HEK293 (cell line): ENCODE results near the gene SAMD14.
A peak's percentile ranks its signal among the peaks of the same experiment; 100 is the strongest.

Source experiments
- CTCF ChIA-PET: fragments of 350-600 bp; formaldehyde crosslinking; extraction: SDS; loops from one replicate; lab custom pipeline; 2021; ENCODE audit warnings: antibody characterized with exemption; lab: Yijun Ruan, JAX
- POLR2A ChIA-PET: fragments of 300-600 bp; formaldehyde crosslinking; extraction: SDS; loops from one replicate; lab custom pipeline; 2020; ENCODE audit warnings: antibody characterized with exemption, inconsistent platforms; lab: Yijun Ruan, JAX
- H3K27ac ChIP-seq: fragments of 200-500 bp; sonication (Bioruptor generic); 2 replicates; pipeline ENCODE4 v1.5.1; 2014; ENCODE audit warnings: low read depth, low read length, control low read depth, inconsistent platforms; ENCODE audit errors: extremely low read depth
- H3K36me3 ChIP-seq, 2 experiments: fragments of 200-500 bp in 1 of 2; sonication (Bioruptor generic) in 1 of 2; 1 replicate in 1 of 2; 2 replicates in 1 of 2; pipeline ENCODE4 v1.5.1; 2014 to 2017; ENCODE audit warnings: inconsistent platforms in 2 of 2, low read length in 2 of 2; ENCODE audit not compliant: control insufficient read depth in 2 of 2, insufficient read depth in 1 of 2
- H3K4me1 ChIP-seq: fragments of 200-500 bp; sonication (Bioruptor generic); 2 replicates; pipeline ENCODE4 v1.5.1; 2014; ENCODE audit warnings: mild to moderate bottlenecking, low read length, inconsistent platforms; ENCODE audit not compliant: control insufficient read depth, insufficient read depth
- H3K4me3 ChIP-seq: 2 replicates; pipeline ENCODE4 v1.5.1; 2011; ENCODE audit warnings: low read depth, mild to moderate bottlenecking, control low read depth, low read length, moderate library complexity
- H3K9me3 ChIP-seq: fragments of 200-500 bp; sonication (Bioruptor generic); 2 replicates; pipeline ENCODE4 v1.5.1; 2014; ENCODE audit warnings: low read depth, low read length, inconsistent platforms; ENCODE audit not compliant: control insufficient read depth, insufficient read depth
- ELK4 ChIP-seq: IDR thresholded peaks from 2 replicates; pipeline ENCODE4 v1.6.1; 2011; ENCODE audit warnings: mild to moderate bottlenecking, low read depth, low read length, borderline replicate concordance
- MZF1 ChIP-seq: fragments of 450-650 bp; formaldehyde crosslinking; IDR thresholded peaks from 2 replicates; pipeline ENCODE4 v1.5.1; 2017; ENCODE audit warnings: missing biosample characterization, missing genetic modification characterization, borderline replicate concordance
- OSR2 ChIP-seq: fragments of 450-650 bp; formaldehyde crosslinking; IDR thresholded peaks from 2 replicates; pipeline ENCODE4 v1.5.1; 2016; ENCODE audit warnings: missing biosample characterization, missing genetic modification characterization
- OVOL3 ChIP-seq: fragments of 450-650 bp; formaldehyde crosslinking; IDR thresholded peaks from 2 replicates; pipeline ENCODE4 v1.5.1; 2016; ENCODE audit warnings: missing biosample characterization, missing genetic modification characterization
- TCF7L2 ChIP-seq: IDR thresholded peaks from 2 replicates; pipeline ENCODE4 v1.6.1; 2011; ENCODE audit warnings: low read depth, mild to moderate bottlenecking, inconsistent platforms, low read length, moderate library complexity, borderline replicate concordance
- ZBTB44 ChIP-seq: fragments of 450-650 bp; IDR thresholded peaks from 2 replicates; pipeline ENCODE4 v1.5.1; 2018; ENCODE audit warnings: missing biosample characterization, mild to moderate bottlenecking, missing genetic modification characterization
- ZBTB48 ChIP-seq: fragments of 450-650 bp; formaldehyde crosslinking; IDR thresholded peaks from 2 replicates; pipeline ENCODE4 v1.5.1; 2016; ENCODE audit warnings: missing biosample characterization, missing genetic modification characterization
- ZBTB7A ChIP-seq: fragments of 450-650 bp; formaldehyde crosslinking; IDR thresholded peaks from 2 replicates; pipeline ENCODE4 v1.5.1; 2016; ENCODE audit warnings: low read depth, missing biosample characterization, missing genetic modification characterization
- ZEB2 ChIP-seq: fragments of 450-650 bp; formaldehyde crosslinking; IDR thresholded peaks from 2 replicates; pipeline ENCODE4 v1.5.1; 2016; ENCODE audit warnings: missing biosample characterization, missing genetic modification characterization
- ZFHX2 ChIP-seq: fragments of 450-650 bp; formaldehyde crosslinking; conservative IDR thresholded peaks from 2 replicates; pipeline ENCODE4 v1.5.1; 2016; ENCODE audit warnings: missing biosample characterization, missing genetic modification characterization
- ZNF18 ChIP-seq: fragments of 450-650 bp; formaldehyde crosslinking; IDR thresholded peaks from 2 replicates; pipeline ENCODE4 v1.5.1; 2016; ENCODE audit warnings: missing biosample characterization, missing genetic modification characterization
- ZNF19 ChIP-seq: fragments of 450-650 bp; formaldehyde crosslinking; IDR thresholded peaks from 2 replicates; pipeline ENCODE4; 2016; ENCODE audit warnings: missing biosample characterization, missing genetic modification characterization, low read depth
- ZNF266 ChIP-seq: fragments of 450-650 bp; formaldehyde crosslinking; IDR thresholded peaks from 2 replicates; pipeline ENCODE4 v1.5.1; 2016; ENCODE audit warnings: missing biosample characterization, missing genetic modification characterization, low read depth
- ZNF518A ChIP-seq: fragments of 450-650 bp; formaldehyde crosslinking; conservative IDR thresholded peaks from 2 replicates; pipeline ENCODE4 v1.5.1; 2016; ENCODE audit warnings: low read depth, missing biosample characterization, missing genetic modification characterization
- ZNF521 ChIP-seq: fragments of 450-650 bp; formaldehyde crosslinking; IDR thresholded peaks from 2 replicates; pipeline ENCODE4 v1.5.1; 2017; ENCODE audit warnings: missing biosample characterization, mild to moderate bottlenecking, missing genetic modification characterization
- ZNF529 ChIP-seq: fragments of 450-650 bp; formaldehyde crosslinking; IDR thresholded peaks from 2 replicates; pipeline ENCODE4 v1.5.1; 2017; ENCODE audit warnings: missing genetic modification characterization, missing biosample characterization; ENCODE audit not compliant: insufficient replicate concordance
- ZNF560 ChIP-seq: fragments of 450-650 bp; formaldehyde crosslinking; IDR thresholded peaks from 2 replicates; pipeline ENCODE4 v1.5.1; 2017; ENCODE audit warnings: missing biosample characterization, missing genetic modification characterization, borderline replicate concordance
- ZNF645 ChIP-seq: fragments of 450-650 bp; formaldehyde crosslinking; IDR thresholded peaks from 2 replicates; pipeline ENCODE4; 2016; ENCODE audit warnings: missing biosample characterization, missing genetic modification characterization
- ZNF776 ChIP-seq: fragments of 450-650 bp; formaldehyde crosslinking; IDR thresholded peaks from 2 replicates; pipeline ENCODE4 v1.5.0; 2017; ENCODE audit warnings: missing biosample characterization, missing genetic modification characterization, borderline replicate concordance
- ZNF837 ChIP-seq: fragments of 450-650 bp; formaldehyde crosslinking; IDR thresholded peaks from 2 replicates; pipeline ENCODE4 v1.5.1; 2016; ENCODE audit warnings: missing biosample characterization, missing genetic modification characterization
- ZSCAN5A ChIP-seq: fragments of 450-650 bp; formaldehyde crosslinking; IDR thresholded peaks from 2 replicates; pipeline ENCODE4 v1.5.1; 2016; ENCODE audit warnings: missing biosample characterization, missing genetic modification characterization

Gene SAMD14

GRCh38 chr17:50151937-50152547 is 22.1 kb upstream of the SAMD14 start (continued):
- TF ChIP-seq ZEB2 (tag by site-specific recombination) (peak; percentile 69), ELK4 (no peak)
- TF ChIP-seq, all 188 proteins: peak for 72

- Histone ChIP-seq H3K36me3 (peaks cover 0 to 15% of the 10 kb centered on the region in 2 experiments; a peak in 1 of 3 replicates), H3K9me3 (no peaks in the 10 kb centered on the region), H3K27ac (peak overlapping the region; percentile 93), H3K4me1 (peaks cover 15% of the 10 kb centered on the region), H3K4me3 (peak overlapping the region; percentile 77)
- CTCF ChIA-PET = interaction anchor here (0.6 to 7.4 kb wide), 23 partner anchors 10 to 578 kb away, joined by 3 to 105 read pairs (median 4); partner anchors contain the start of gene PDK2
- POLR2A ChIA-PET = interaction anchor here (0.5 to 3.0 kb wide), 21 partner anchors 10 to 586 kb away, joined by 3 to 30 read pairs (median 3); partner anchors contain the start of genes FAM117A, ITGA3, PDK2 and SAMD14
- TF ChIP-seq ZNF529 (tag by site-specific recombination) (no peak), ZNF645 (tag by site-specific recombination) (no peak), ZNF19 (no peak), ZBTB48 (peak; percentile 26; the same call in 1 of the 2 replicates), ZNF837 (tag by site-specific recombination) (peak; percentile 70), MZF1 (tag by site-specific recombination) (peak; percentile 64), ZBTB44 (no peak), ZNF521 (tag by site-specific recombination) (no peak), ZNF518A (tag by site-specific recombination) (no peak), ZNF18 (tag by site-specific recombination) (no peak; the same call in 1 of the 2 replicates), OVOL3 (tag by site-specific recombination) (no peak), ZBTB7A (tag by site-specific recombination) (0 out of 2 replicates have a peak, but pooled peaks have one; percentile 18), ZFHX2 (tag by site-specific recombination) (no peak; the same call in 1 of the 2 replicates), ZNF560 (no peak), TCF7L2 (no peak), ZSCAN5A (tag by site-specific recombination) (no peak), ZNF776 (tag by site-specific recombination) (no peak), ZNF266 (tag by site-specific recombination) (no peak), OSR2 (tag by site-specific recombination) (0 out of 2 replicates have a peak, but pooled peaks have one; percentile 8)
Measured at GRCh38 chr17:50151041-50151936, 21.3 kb upstream of the SAMD14 start.
